K562 (cell line): ENCODE data around the gene GLUD1. TPM values are rescaled to one million over a fixed set of nuclear protein-coding genes. Genes with fewer than 3 reads are reported as not detected.

Experiments used
- CBX8 ChIP-seq: fragments of 200-600 bp; sonication (generic); IDR thresholded peaks from 2 replicates; pipeline ENCODE4 v1.6.1; 2012; ENCODE audit warnings: borderline replicate concordance, mixed run types, low read depth, mild to moderate bottlenecking, moderate library complexity, mixed read lengths, low read length, control low read depth, inconsistent platforms; ENCODE audit not compliant: poor library complexity, severe bottlenecking; ENCODE audit errors: extremely low read depth
- FOXK1 ChIP-seq: sonication (generic); formaldehyde crosslinking; IDR thresholded peaks from 2 replicates; pipeline ENCODE4 v1.8.0; 2022; ENCODE audit warnings: missing genetic modification reagents, mild to moderate bottlenecking, borderline replicate concordance
- MAZ ChIP-seq, 2 experiments: fragments of 450-650 bp in 1 of 2; sonication (generic) in 1 of 2; formaldehyde crosslinking; IDR thresholded peaks in 1 of 2; conservative IDR thresholded peaks in 1 of 2; 2 replicates each; pipeline versions ENCODE4 v1.4.0 to v1.5.0; 2020; ENCODE audit warnings: mild to moderate bottlenecking in 1 of 2, missing genetic modification reagents in 1 of 2
- MTA1 ChIP-seq: fragments of 450-650 bp; IDR thresholded peaks from 2 replicates; pipeline ENCODE4 v1.6.1; 2017; ENCODE audit warnings: borderline replicate concordance
- MYC ChIP-seq, 2 experiments: fragments of 250-450 bp in 1 of 2; sonication (Bioruptor Pico) in 1 of 2; IDR thresholded peaks; 2 replicates each; pipeline versions ENCODE4 v1.5.1 to v1.6.1; 2012 to 2021; ENCODE audit warnings: low read depth in 2 of 2, borderline replicate concordance in 1 of 2, improper control_type of control experiment in 1 of 2, low read length in 1 of 2, mild to moderate bottlenecking in 1 of 2, moderate library complexity in 1 of 2
- NBN ChIP-seq: fragments of 450-650 bp; IDR thresholded peaks from 2 replicates; pipeline ENCODE4 v1.6.1; 2016; ENCODE audit warnings: low read depth, mild to moderate bottlenecking
- NELFE ChIP-seq: IDR thresholded peaks from 2 replicates; pipeline ENCODE4 v1.6.1; 2011; ENCODE audit warnings: mild to moderate bottlenecking; ENCODE audit not compliant: insufficient read depth, insufficient read length
- PRDM10 ChIP-seq: fragments of 450-650 bp; IDR thresholded peaks from 2 replicates; pipeline ENCODE4 v1.6.1; 2018; ENCODE audit not compliant: partially characterized antibody
- RHOXF2B ChIP-seq: fragments of 250-450 bp; sonication (Bioruptor Pico); conservative IDR thresholded peaks from 2 replicates; pipeline ENCODE4 v1.5.1; 2021
- RUNX1 ChIP-seq: sonication (generic); IDR thresholded peaks from 2 replicates; pipeline ENCODE4 v1.6.1; 2016; ENCODE audit warnings: antibody characterized with exemption, low read depth
- SNRNP70 ChIP-seq: fragments of 200-400 bp; formaldehyde crosslinking; optimal IDR thresholded peaks from 2 replicates; pipeline ENCODE3; 2017; ENCODE audit warnings: low read depth, low read length
- TEAD2 ChIP-seq: fragments of 450-650 bp; IDR thresholded peaks from 2 replicates; pipeline ENCODE4 v1.6.1; 2016; ENCODE audit warnings: missing genetic modification characterization, control low read depth, missing compliant biosample characterization
- TRIM28 ChIP-seq: fragments of 450-650 bp; IDR thresholded peaks from 2 replicates; pipeline ENCODE4 v1.6.1; 2017
- ZNF407 ChIP-seq: fragments of 450-650 bp; IDR thresholded peaks from 2 replicates; pipeline ENCODE4 v1.6.1; 2016; ENCODE audit warnings: low read depth
- ZNF41 ChIP-seq: fragments of 250-450 bp; sonication (Bioruptor Pico); conservative IDR thresholded peaks from 2 replicates; pipeline ENCODE4 v1.4.0; 2020; ENCODE audit warnings: mild to moderate bottlenecking
- ZNF445 ChIP-seq: fragments of 250-450 bp; sonication (Bioruptor Pico); IDR thresholded peaks from 2 replicates; pipeline ENCODE4 v1.4.0; 2020; ENCODE audit warnings: low read depth, mild to moderate bottlenecking, moderate library complexity
- polyA plus RNA-seq, 8 experiments: library from polyadenylated mRNA; depleted of rRNA in 4 of 8; stranded (reverse) in 5 of 8; unstranded in 3 of 8; fragments of >200 nt; fragmentation: Nextera tagmentation in 2 of 8; fragmentation: Illumina TruSeq in 1 of 8; extraction: Ambion mirVana in 2 of 8; extraction: Trizol in 1 of 8; gene quantifications; 2 replicates each; pipeline versions ENCODE4 v1.2.1 to v1.2.3, GENCODE V29; 2011 to 2014; ENCODE audit warnings: inconsistent platforms in 1 of 8, missing spikeins in 1 of 8
- total RNA-seq, 7 experiments: library from RNA; depleted of rRNA in 6 of 7; stranded (reverse); fragments of >200 nt in 6 of 7; fragmentation: Illumina TruSeq in 2 of 7; extraction: Trizol in 2 of 7; gene quantifications; 2 replicates each; pipeline versions ENCODE4 v1.2.1 to v1.2.3, GENCODE V29; 2011 to 2021; ENCODE audit warnings: low replicate concordance in 1 of 7

GLUD1 gene
- total and polyA plus RNA-seq, 9 of the 15 experiments (the other 6 are each of a cell fraction or from before 2014, with no cell fraction given): 21.9 to 92.0 (median 76.3) TPM

- TF ChIP-seq ZNF407 (no peak), TRIM28 (no peak), NBN (no peak), NELFE (no peak), SNRNP70 (no peak), ZNF445 (CRISPR knock-in tag) (no peak), TEAD2 (no peak), RHOXF2B (CRISPR knock-in tag) (no peak), MYC (IDR thresholded peaks at IDR 0.05; ENCODE audit: low read depth, low read length) (peak; percentile 50), MYC (CRISPR knock-in tag; IDR thresholded peaks at IDR 0.05; ENCODE audit: borderline replicate concordance, low read depth) (no peak), ZNF41 (CRISPR knock-in tag) (no peak), PRDM10 (no peak), CBX8 (no peak), FOXK1 (CRISPR knock-in tag) (no peak), RUNX1 (no peak), MTA1 (no peak), MAZ (CRISPR knock-in tag; conservative IDR thresholded peaks at IDR 0.05 in 1 of 2, IDR thresholded peaks at IDR 0.05 in 1 of 2) (peak; percentile 17 to 48; a peak in 1 of 4 replicates)
Measured at GRCh38 chr10:87093632-87094372, 841 bp downstream of the GLUD1 start (continued).
